Coronary artery (tissue), 2 donors: ENCODE measurements around the gene STMND1.

Experiments
- DNase-seq: peaks from one replicate; pipeline ENCODE4 v3.0.0-alpha.2; 2017; ENCODE audit warnings: low spot score
- H3K27ac ChIP-seq, 2 donors: fragments of 200-600 bp; sonication (generic); one replicate each; pipeline ENCODE4 v1.5.1; 2016 to 2019
- H3K4me3 ChIP-seq: fragments of 200-600 bp; sonication (generic); 2 replicates; pipeline ENCODE4 v1.5.1; 2016; ENCODE audit warnings: mild to moderate bottlenecking, moderate library complexity
- TF ChIP-seq, protein P1 (sequence below): fragments of 200-600 bp; sonication (generic); IDR thresholded peaks from one replicate; pipeline ENCODE4 v1.5.1; 2019; ENCODE audit warnings: antibody characterized with exemption

Gene STMND1

DNA sequence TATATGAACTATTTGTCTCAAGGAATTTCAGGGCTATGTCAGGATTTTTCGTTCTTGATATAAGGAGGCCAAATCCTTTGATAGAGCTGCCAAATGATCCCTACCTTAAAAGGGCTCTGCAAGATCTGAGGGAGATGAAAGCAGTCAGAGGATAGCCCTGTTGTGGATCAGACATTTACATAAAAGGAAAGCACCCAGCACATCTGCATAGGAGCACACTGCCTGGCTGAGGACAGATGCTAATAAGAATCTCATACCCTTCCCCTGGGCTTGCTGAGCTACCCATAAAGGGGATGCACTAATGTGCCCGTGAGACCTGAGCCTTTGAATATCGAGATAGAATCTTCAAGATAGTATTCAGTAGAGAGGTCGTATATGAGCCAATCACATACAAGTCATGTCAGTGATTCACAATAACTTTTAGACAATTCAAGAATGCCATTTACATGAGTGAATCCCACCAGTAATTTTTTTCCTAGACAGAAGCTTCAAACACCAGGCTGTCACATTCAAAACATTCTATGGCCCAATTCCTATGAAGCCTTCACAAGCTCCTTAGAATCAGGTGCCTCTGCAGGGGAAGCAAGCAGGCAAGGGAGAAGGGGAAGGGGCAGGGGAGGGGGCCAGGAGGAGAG is 71.1 kb downstream of the STMND1 start:
- TF ChIP-seq, protein P1, sequence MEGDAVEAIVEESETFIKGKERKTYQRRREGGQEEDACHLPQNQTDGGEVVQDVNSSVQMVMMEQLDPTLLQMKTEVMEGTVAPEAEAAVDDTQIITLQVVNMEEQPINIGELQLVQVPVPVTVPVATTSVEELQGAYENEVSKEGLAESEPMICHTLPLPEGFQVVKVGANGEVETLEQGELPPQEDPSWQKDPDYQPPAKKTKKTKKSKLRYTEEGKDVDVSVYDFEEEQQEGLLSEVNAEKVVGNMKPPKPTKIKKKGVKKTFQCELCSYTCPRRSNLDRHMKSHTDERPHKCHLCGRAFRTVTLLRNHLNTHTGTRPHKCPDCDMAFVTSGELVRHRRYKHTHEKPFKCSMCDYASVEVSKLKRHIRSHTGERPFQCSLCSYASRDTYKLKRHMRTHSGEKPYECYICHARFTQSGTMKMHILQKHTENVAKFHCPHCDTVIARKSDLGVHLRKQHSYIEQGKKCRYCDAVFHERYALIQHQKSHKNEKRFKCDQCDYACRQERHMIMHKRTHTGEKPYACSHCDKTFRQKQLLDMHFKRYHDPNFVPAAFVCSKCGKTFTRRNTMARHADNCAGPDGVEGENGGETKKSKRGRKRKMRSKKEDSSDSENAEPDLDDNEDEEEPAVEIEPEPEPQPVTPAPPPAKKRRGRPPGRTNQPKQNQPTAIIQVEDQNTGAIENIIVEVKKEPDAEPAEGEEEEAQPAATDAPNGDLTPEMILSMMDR = no peak
- Histone ChIP-seq H3K4me3 (no peak overlapping the region), H3K27ac (no peak overlapping the region)
- DNase-seq = no peak

DNA sequence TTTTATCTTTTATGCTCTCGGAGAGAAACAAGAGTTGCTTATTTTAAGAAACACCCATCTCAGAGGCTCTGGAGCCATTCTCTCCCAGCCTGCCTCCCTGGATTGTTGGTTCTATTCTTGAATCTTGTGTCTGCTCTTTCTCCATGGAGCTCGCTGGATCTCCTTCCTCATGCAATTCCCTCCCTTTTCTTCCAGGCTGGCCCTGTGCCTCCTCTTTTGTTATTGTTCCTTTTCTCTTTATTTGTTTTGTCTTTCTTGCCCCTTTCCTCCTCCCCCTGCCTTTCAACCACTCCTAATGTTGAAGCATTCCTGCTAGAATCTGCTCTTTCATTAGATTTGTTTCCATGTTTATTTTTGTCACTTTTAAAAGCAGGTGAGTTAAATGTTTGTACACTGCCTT is 76.5 kb downstream of the STMND1 start:
- TF ChIP-seq, protein P1 = no peak
- Histone ChIP-seq H3K4me3 (no peak overlapping the region), H3K27ac (no peak overlapping the region)
- no peak for DNase-seq

- Histone ChIP-seq H3K4me3 (no peak overlapping the region), H3K27ac (no peak overlapping the region)
- TF ChIP-seq, protein P1 = no peak
- DNase-seq = no peak
These were observed 77.1 kb downstream of the STMND1 start for GRCh38 chr6:17178754-17179529.

- Histone ChIP-seq H3K27ac (no peak overlapping the region), H3K4me3 (no peak overlapping the region)
- TF ChIP-seq, protein P1 = no peak
- DNase-seq = no peak
These were observed 77.8 kb downstream of the STMND1 start for GRCh38 chr6:17179530-17180073.
